Body of pancreas (tissue), 4 donors: ENCODE data around the gene TPK1. TPM values are rescaled to one million over a fixed set of nuclear protein-coding genes. Genes with fewer than 3 reads are reported as not detected.

Experiments
- ATAC-seq: fragments of 150-250 bp; one replicate; pipeline ENCODE4 v1.9.1; 2016
- DNase-seq, 4 donors: peaks; one replicate each; pipeline ENCODE4 v3.0.0-alpha.2; 2019
- H3K27ac ChIP-seq, 4 donors: fragments of 200-600 bp; sonication (generic); 1 replicate in 3 of 4; 2 replicates in 1 of 4; pipeline versions ENCODE4 v1.5.1 to v1.6.1; 2016 to 2019; ENCODE audit warnings: mild to moderate bottlenecking in 1 of 4, mixed read lengths in 1 of 4, moderate library complexity in 1 of 4
- H3K27me3 ChIP-seq, 2 donors: fragments of 200-600 bp; sonication (generic); one replicate each; pipeline ENCODE4 v1.6.0; 2016; ENCODE audit warnings: mild to moderate bottlenecking in 1 of 2
- H3K36me3 ChIP-seq, 2 donors: fragments of 200-600 bp; sonication (generic); replicated peaks in 1 of 2; 2 replicates each; pipeline ENCODE4 v1.5.1; 2016; ENCODE audit warnings: low read depth in 2 of 2; ENCODE audit not compliant: insufficient read depth in 1 of 2
- H3K4me1 ChIP-seq: fragments of 200-600 bp; sonication (generic); one replicate; pipeline ENCODE4 v1.6.0; 2016
- H3K4me3 ChIP-seq, 2 donors: fragments of 200-600 bp; sonication (generic); 1 replicate in 1 of 2; 2 replicates in 1 of 2; pipeline ENCODE4 v1.5.1; 2016 to 2019
- H3K9me3 ChIP-seq, 3 donors: fragments of 200-600 bp; sonication (generic); 1 replicate in 2 of 3; 2 replicates in 1 of 3; pipeline ENCODE4 v1.5.1; 2016
- POLR2A ChIP-seq, 3 donors: fragments of 450-650 bp; IDR thresholded peaks; one replicate each; pipeline ENCODE4 v1.6.1; 2016; ENCODE audit warnings: antibody characterized with exemption in 3 of 3, mild to moderate bottlenecking in 2 of 3
- whole genome bisulfite sequencing, 2 donors: methylation state at CpG; one replicate each; pipeline ENCODE4 v1.1.5; 2017; 5-methylcytosine and 5-hydroxymethylcytosine counted together
- intact Hi-C: fragments of 100-400 bp; cut with DNase I; formaldehyde crosslinking; loops from one replicate; pipeline ENCODE4 v1.15.1; 2023
- total RNA-seq, 2 donors: library from RNA; depleted of rRNA; stranded (reverse); fragments of >200 nt; gene quantifications; one replicate each; pipeline ENCODE4 v1.1.0, GENCODE V29; 2016
- TF ChIP-seq, protein P1 (sequence below), 7 experiments: fragments of 450-650 bp in 4 of 7; fragments of 200-600 bp in 3 of 7; sonication (generic) in 3 of 7; IDR thresholded peaks; one replicate each; pipeline ENCODE4 v1.5.1; 2016 to 2019; ENCODE audit warnings: antibody characterized with exemption in 7 of 7

TPK1 gene
- total RNA-seq, 2 donors from 2014 or later, result 0.66 to 1.3 TPM

DNA sequence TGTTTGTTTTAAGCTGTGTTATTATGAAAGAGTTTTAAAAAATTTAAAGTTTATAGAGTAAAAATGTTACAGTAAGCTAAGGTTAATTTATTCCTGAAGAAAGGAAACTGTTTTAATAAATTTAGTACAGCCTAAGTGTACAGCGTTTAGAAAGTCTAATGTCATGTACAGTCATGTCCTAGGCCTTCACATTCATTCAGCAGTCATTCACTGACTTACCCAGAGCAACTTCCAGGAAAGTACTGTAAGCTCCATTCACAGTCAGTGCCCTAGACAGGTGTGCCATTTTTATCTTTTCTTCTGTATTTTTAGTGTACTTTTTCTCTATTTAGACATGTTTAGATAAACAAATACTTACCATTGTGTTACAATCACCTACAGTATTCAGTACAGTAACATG is 126.8 kb downstream of the TPK1 start:
- no peak for ATAC-seq
- no peak for TF ChIP-seq POLR2A (IDR thresholded peaks at IDR 0.05)
- TF ChIP-seq, protein P1, sequence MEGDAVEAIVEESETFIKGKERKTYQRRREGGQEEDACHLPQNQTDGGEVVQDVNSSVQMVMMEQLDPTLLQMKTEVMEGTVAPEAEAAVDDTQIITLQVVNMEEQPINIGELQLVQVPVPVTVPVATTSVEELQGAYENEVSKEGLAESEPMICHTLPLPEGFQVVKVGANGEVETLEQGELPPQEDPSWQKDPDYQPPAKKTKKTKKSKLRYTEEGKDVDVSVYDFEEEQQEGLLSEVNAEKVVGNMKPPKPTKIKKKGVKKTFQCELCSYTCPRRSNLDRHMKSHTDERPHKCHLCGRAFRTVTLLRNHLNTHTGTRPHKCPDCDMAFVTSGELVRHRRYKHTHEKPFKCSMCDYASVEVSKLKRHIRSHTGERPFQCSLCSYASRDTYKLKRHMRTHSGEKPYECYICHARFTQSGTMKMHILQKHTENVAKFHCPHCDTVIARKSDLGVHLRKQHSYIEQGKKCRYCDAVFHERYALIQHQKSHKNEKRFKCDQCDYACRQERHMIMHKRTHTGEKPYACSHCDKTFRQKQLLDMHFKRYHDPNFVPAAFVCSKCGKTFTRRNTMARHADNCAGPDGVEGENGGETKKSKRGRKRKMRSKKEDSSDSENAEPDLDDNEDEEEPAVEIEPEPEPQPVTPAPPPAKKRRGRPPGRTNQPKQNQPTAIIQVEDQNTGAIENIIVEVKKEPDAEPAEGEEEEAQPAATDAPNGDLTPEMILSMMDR (IDR thresholded peaks at IDR 0.05), result no peak
- DNase-seq, result no peak

DNA sequence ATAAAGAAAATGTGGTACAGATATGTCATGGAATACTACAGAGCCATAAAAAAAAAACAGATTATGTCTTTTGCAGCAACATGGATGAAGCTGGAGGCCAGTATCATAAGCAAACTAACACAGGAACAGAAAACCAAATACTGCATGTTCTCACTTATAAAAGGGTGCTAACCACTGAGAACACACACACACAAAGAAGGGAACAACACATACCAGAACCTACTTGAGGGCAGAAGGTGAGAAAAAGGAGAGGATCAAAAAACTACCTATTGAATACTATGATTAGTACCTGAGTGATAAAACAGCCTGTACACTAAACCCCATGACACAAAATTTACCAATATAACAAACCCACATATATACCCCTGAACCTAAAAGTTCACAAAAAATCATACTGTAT is 144.6 kb downstream of the TPK1 start:
- Histone ChIP-seq H3K27me3 (no peaks in the 10 kb centered on the region), H3K9me3 (no peaks in the 10 kb centered on the region), H3K36me3 (no peaks in the 10 kb centered on the region), H3K27ac (no peak overlapping the region), H3K4me3 (no peak overlapping the region), H3K4me1 (no peaks in the 10 kb centered on the region)
- intact Hi-C loops, result no loop called here
- ATAC-seq (no peak), DNase-seq (no peak)
- TF ChIP-seq, protein P1 (IDR thresholded peaks at IDR 0.05), result no peak
- no peak for TF ChIP-seq POLR2A (IDR thresholded peaks at IDR 0.05)

More for the DNA sequence above, 126.8 kb downstream of the TPK1 start:
- intact Hi-C loops, result no loop called here
- H3K36me3 ChIP-seq, result no peaks in the 10 kb centered on the region
- no peak overlapping the region for H3K4me3 ChIP-seq
- no peaks in the 10 kb centered on the region for H3K9me3 ChIP-seq
- 53 to 78% methylated on average over 1 of the region's 1 CpG for WGBS, 2 donors
- no peaks in the 10 kb centered on the region for H3K4me1 ChIP-seq
- no peak overlapping the region for H3K27ac ChIP-seq
- H3K27me3 ChIP-seq, result no peaks in the 10 kb centered on the region

GRCh38 chr7:144682581-144683280 is 153.1 kb downstream of the TPK1 start:
- H3K4me3 ChIP-seq, result no peak overlapping the region
- TF ChIP-seq, protein P1 (IDR thresholded peaks at IDR 0.05), result no peak
- no peak for TF ChIP-seq POLR2A (IDR thresholded peaks at IDR 0.05)
- H3K27me3 ChIP-seq, result no peaks in the 10 kb centered on the region
- H3K9me3 ChIP-seq, result no peaks in the 10 kb centered on the region
- H3K4me1 ChIP-seq, result no peaks in the 10 kb centered on the region
- no peaks in the 10 kb centered on the region for H3K36me3 ChIP-seq
- ATAC-seq, result no peak
- no peak overlapping the region for H3K27ac ChIP-seq
- WGBS, 2 donors, result 86 to 91% methylated on average over 6 of the region's 6 CpGs
- intact Hi-C loops, result no loop called here
- no peak for DNase-seq

GRCh38 chr7:144676492-144676891 is 159.4 kb downstream of the TPK1 start:
- intact Hi-C loops, result no loop called here
- no peak for ATAC-seq
- no peaks in the 10 kb centered on the region for H3K4me1 ChIP-seq

More at GRCh38 chr7:144676492-144676891, 159.4 kb downstream of the TPK1 start:
- TF ChIP-seq, protein P1 (IDR thresholded peaks at IDR 0.05), result no peak
- no peak for TF ChIP-seq POLR2A (IDR thresholded peaks at IDR 0.05)
- Histone ChIP-seq H3K27ac (no peak overlapping the region), H3K36me3 (no peaks in the 10 kb centered on the region), H3K4me3 (no peak overlapping the region), H3K9me3 (no peaks in the 10 kb centered on the region), H3K27me3 (no peaks in the 10 kb centered on the region)
- DNase-seq, result no peak
- WGBS, 2 donors, result 84 to 87% methylated on average over 5 of the region's 5 CpGs
